Measurements from ENCODE around the gene ARHGAP33.

ARHGAP33 gene

GRCh38 chr19:35740423-35741202, 34.8 kb upstream of the ARHGAP33 start:
- peak; percentile 93 for DNase-seq

- peak; percentile 27 for DNase-seq
Observed at GRCh38 chr19:35741203-35741515, 34.2 kb upstream of the ARHGAP33 start.

GRCh38 chr19:35742121-35742724, 33.1 kb upstream of the ARHGAP33 start, which contains the start of gene IGFLR1:
Gene IGFLR1, minus strand, starts transcription at chr19:35742452. Its CDS starts 1,272 bp downstream, at chr19:35741180.
- DNase-seq = peak; percentile 48

DNA sequence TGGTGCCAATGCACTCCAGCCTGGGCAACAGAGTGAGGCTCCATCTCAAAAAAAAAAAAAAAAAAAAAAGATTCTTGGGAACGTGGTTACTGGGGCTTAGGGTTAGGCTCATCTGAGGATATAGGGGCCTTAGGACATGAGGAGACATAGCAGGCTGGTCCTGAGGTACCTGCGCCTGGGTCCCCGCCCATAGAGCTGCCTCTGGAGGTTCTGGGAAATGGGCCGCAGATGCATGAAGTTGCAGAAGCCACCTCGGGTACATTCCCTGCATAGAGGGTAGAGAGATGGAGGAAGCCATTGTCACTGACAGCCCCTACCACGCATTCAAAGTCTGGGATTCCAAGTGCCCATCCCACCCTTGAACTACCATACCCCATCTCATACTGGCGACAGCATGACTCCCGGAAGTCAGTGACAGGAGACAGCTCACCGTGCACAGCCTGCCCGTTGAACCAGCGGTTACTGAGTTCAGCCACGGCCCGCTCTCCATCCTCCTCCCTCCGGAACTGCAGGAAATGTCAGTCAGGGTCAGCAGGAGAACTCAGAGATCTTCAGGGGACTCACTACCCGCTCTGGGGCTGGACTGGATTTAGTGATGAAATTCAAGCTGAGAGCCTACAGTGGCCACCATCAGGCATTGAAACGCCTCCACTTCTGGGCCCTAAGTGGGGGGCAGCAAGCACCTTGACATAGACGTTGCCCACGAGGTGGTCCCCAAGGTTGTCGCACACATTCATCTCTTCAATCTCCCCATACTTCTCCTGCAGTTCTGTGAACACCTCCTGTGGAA, 31.5 kb upstream of the ARHGAP33 start:
- DNase-seq = no peak

- DNase-seq = peak; percentile 87
Observed at GRCh38 chr19:35744430-35745327, 30.7 kb upstream of the ARHGAP33 start.

DNA sequence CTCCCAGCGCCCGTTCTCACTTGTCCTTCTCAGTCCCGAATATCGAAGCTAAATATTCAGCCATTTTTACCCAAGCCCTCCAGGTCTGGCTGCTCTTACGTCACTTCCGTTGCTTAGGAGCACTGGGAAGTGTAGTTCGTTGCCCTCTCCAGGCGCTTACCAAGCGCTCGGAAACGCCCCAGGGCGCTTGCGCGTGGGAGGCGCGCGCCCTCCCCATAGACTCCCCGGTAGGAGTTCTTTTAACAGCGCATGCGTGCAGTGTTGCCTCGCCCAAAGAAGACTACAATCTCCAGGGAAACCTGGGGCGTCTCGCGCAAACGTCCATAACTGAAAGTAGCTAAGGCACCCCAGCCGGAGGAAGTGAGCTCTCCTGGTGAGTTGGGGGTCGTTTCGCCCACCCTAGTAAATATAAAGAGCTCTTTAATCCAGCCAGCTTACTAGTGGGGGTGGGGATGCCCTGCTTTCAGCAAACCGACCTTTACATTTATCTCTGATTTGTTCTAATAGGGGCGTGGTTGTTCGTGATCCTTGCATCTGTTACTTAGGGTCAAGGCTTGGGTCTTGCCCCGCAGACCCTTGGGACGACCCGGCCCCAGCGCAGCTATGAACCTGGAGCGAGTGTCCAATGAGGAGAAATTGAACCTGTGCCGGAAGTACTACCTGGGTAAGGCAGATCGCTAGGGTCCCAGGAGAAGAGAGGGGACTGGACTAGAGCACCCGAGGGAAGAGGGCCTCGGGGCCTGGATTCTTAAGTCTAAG, 29.9 kb upstream of the ARHGAP33 start, which contains the start of the genes PSENEN and U2AF1L4:
TSS of gene PSENEN (plus strand) at position 324 of the 759 bp plus-strand sequence. CDS start at position 604, 280 bp downstream.
TSS of gene U2AF1L4 (minus strand) at position 91 of the 759 bp plus-strand sequence. CDS start at position 64, 27 bp downstream.
- peak; percentile 96 for DNase-seq

- DNase-seq = no peak
Observed at GRCh38 chr19:35746087-35746462, 29.3 kb upstream of the ARHGAP33 start.

DNA sequence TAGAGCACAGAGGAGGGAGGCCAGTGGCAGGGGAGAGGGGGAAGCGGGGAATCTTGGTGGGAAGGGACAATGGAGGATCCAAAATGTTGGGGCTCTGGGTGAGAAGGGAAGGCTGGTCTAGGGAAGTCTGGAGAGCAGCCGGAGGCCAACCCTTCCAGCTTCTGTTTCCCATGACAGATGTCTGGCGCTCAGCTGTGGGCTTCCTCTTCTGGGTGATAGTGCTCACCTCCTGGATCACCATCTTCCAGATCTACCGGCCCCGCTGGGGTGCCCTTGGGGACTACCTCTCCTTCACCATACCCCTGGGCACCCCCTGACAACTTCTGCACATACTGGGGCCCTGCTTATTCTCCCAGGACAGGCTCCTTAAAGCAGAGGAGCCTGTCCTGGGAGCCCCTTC, 28.8 kb upstream of the ARHGAP33 start:
- DNase-seq = no peak

DNA sequence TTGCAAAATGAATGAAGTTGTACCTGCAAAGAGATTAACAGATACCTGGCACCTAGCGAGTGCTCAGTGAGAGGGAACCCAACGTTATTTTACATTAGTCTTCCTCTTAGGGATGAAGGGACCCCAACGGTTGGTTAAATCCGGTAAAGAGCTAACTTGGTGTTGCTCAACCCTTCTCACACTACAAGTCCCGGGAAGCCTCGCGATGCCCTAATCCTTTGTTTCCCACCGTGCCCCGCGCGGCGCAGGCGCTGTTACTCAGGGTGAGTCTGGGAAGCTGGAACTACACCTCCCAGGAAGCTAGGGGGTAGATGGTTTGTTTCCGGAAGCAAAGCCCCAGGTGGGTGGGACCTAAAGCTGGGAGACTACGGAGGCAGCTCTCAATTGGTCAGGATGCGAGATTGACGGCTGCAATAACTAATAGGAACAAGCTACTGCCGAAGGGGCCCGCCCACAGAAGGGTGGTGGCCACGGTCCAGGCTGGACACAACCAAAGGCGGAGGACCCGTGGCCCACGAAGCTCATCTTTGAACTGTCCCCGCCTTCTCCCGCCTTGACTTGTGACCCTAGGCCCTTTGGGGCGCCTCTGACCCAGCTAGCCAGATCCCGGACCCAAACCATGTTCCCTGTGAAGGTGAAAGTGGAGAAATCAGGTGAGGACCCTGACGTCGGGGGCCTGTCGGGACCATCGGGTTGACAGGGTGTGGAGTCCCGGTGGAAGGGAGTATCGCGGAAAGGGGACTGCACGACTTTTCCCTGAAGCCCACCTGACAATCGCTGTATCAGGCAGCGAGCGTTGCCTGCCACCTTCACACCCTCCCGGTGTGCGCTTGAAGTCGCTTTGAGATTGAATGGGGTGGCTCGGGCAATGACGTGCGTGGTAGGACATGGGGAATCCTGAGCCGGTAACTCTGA, 27.0 kb upstream of the ARHGAP33 start, which contains the start of gene LIN37:
TSS of gene LIN37 (plus strand) at position 471 of the 915 bp plus-strand sequence. CDS start at position 620, 149 bp downstream.
- peak; percentile 98 for DNase-seq

- DNase-seq = no peak
Observed at GRCh38 chr19:35750167-35750566, 25.2 kb upstream of the ARHGAP33 start.

- DNase-seq = no peak
Observed at GRCh38 chr19:35751839-35752745, 23.3 kb upstream of the ARHGAP33 start.

GRCh38 chr19:35752746-35753350, 22.5 kb upstream of the ARHGAP33 start:
- no peak for DNase-seq

- DNase-seq = no peak
Observed at GRCh38 chr19:35753634-35754369, 21.6 kb upstream of the ARHGAP33 start.

GRCh38 chr19:35754370-35755130, 20.8 kb upstream of the ARHGAP33 start:
- no peak for DNase-seq

DNA sequence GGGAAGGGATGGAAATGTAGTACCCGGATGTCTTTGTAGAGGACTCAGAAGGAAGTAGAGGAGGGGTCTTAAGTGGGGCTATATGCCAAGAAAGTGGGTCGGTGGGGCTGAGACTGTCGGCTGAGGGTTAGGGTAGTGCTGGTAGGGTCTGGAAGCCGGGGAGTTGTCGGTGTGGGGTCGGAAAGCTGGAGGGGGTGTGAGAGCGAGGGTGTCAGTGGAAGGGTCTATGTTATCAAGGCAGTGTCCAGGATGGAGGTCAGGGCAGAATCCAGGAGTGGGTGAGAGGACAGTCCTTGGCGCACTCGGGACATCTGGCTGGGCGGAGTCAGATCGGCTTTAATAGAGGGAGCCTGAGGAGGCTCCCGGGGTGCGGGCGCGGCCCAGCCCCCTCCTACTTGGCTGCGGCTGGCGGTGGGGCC, 20.2 kb upstream of the ARHGAP33 start:
- no peak for DNase-seq

DNA sequence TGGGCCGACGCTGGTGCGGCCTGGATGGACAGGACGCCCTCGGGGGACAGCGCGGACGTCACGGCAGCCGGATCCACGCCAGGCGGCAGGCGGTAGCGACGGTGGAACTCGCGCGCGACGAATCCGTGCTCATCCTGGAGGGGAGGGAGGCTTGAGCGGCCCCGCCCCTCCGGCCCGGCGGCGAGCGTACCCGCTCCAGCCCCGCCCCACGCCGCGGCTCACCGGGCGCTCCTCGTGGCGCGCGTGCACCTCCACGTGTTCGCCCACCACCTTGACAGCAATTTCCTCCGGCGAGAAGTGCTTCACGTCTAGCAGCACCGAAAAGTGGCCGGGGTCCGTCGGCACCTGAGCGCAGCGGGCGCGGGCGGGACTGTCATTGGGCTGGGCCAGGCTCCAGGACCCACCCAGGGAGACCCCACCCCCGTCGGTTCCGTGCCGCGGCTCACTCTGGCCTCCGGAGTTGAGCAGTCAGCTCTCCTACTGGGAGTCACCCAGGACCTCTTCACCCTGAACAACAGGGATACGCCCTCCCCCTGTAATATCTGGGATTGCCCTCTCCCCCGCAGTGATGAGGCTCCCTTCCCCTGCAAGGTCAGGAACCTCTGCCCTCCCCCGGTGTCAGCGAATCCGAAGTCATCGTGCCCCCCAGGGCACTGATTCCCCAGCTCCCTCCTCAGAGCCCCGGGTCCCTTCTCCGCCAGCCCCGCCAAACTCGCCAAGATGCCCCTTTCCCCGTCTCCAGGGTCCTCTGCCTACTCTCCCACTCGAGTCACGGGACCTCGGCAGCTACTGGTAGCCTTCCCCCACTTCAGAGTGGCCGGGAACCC, 19.6 kb upstream of the ARHGAP33 start:
- DNase-seq = peak; percentile 54
